Measurements from ENCODE around the gene LPAR2.

DNA sequence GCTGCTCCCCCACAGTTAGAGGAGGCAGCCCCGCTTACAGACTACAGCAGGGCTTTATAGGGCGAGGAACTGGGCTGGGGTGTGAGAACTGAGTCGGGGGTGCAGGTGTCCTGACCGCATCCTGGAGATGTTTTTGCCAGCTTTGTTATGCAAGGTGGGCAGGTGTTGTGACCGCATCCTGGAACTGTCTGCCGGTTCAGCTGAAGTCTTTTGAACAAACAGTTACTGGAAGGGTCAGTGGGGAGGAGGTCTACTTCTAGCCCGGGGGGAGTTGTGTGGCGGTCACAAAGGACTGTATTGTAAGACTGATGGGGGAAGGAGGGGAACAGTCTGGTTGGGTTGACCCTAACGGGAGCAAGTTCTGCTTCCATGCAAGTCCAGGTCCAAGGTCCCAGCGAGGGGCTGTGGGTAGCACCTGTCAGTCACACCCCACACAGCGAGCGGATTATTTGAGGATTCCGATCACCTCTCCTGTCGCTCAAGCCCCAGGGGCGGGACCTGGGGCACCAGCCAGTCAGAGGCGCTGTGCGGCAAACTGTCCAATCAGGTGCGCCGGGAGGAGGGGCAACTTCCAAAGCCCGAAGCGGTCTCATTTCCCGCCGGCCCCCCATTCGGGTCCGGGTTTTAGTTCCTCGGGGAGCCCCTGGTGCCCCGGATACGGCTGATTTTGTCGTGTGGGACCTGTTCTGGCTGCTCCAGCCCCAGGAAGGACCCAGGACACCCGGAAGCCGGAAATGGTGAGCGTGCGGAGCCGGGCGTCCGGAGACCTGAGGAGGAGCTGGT is 40.4 kb upstream of the LPAR2 start, which contains the start of gene ZNF101:
- TF ChIP-seq, protein P1, sequence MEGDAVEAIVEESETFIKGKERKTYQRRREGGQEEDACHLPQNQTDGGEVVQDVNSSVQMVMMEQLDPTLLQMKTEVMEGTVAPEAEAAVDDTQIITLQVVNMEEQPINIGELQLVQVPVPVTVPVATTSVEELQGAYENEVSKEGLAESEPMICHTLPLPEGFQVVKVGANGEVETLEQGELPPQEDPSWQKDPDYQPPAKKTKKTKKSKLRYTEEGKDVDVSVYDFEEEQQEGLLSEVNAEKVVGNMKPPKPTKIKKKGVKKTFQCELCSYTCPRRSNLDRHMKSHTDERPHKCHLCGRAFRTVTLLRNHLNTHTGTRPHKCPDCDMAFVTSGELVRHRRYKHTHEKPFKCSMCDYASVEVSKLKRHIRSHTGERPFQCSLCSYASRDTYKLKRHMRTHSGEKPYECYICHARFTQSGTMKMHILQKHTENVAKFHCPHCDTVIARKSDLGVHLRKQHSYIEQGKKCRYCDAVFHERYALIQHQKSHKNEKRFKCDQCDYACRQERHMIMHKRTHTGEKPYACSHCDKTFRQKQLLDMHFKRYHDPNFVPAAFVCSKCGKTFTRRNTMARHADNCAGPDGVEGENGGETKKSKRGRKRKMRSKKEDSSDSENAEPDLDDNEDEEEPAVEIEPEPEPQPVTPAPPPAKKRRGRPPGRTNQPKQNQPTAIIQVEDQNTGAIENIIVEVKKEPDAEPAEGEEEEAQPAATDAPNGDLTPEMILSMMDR (conservative IDR thresholded peaks at IDR 0.05; ENCODE audit: low read length), result no peak
- no peak for TF ChIP-seq EZH2phosphoT487 (IDR thresholded peaks at IDR 0.05; ENCODE audit: borderline replicate concordance)
